NCI-H1417 (cell line): ENCODE measurements around the gene TNFAIP8.
"Not testable (repeated sequence)": the region's sequence is repeated elsewhere in the genome, so short reads cannot be mapped to it uniquely, and the experiment has no call there.

Experiments
- DNase-seq, 3 experiments: peaks; one replicate each; lab custom pipeline; 2025; lab: John Stamatoyannopoulos, UW

Gene TNFAIP8

GRCh38 chr5:119420169-119420568, 64.3 kb downstream of the TNFAIP8 start:
- no peak for DNase-seq

GRCh38 chr5:119426057-119426456, 70.2 kb downstream of the TNFAIP8 start:
- DNase-seq, result no peak

- no peak for DNase-seq
Measured at GRCh38 chr5:119427060-119427459, 71.2 kb downstream of the TNFAIP8 start.

DNA sequence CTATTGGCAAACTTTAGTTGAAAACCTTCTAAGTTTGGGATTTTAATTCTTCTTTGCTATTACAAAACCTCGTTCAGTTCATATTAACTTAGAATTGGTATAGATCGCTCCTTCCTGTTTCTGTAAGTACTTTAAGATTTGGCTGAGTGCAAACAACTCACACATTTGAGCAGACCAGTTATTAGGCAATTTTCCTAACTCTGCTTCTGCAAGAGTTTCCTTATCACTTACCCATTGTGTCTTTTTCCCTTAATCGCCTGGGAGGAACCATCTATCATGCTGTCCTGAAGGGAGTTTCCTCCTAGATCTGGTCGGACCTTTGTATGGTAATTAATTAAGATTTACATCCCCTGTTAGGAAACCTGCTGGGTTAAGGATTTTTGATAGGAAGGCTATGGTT, 71.8 kb downstream of the TNFAIP8 start:
- not testable (repeated sequence) for DNase-seq

- not testable (repeated sequence) for DNase-seq
Measured at GRCh38 chr5:119428166-119428565, 72.3 kb downstream of the TNFAIP8 start.

- not testable (repeated sequence) for DNase-seq
Measured at GRCh38 chr5:119428574-119428973, 72.8 kb downstream of the TNFAIP8 start.

GRCh38 chr5:119432674-119433237, 76.9 kb downstream of the TNFAIP8 start:
- DNase-seq, result not testable (repeated sequence)

DNA sequence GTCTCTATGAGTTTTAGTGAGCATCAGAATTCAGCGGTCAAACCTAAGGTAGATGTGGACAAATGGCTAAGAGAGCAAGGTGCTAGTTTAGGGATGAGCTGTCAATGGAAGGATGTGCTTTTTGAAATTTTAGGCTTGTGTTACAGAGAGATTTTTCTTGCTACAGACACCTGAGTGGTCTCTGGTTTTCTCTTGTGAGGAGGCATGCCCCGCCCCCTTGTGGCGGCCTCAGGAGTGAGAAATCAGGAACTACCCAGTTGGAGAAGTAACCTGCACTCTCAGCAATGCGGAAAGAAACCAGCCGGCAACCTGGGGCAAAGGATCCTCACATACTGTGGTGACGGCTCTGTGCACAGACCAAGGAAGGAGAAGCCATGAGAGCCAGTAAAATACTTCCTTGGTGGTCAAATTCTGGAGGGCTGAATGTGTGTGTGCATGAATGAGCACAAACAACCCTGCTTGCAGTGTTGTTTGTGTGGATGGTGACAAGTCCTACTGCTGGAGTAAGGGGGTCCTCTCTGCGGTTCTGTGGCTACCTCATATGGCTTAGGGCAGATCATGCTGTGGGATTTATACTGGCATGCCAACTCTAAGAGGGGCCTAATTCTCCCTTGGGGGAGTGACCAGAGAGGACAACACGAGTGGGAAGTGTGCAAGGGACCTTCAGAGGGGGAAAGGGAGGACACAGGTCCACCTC, 79.8 kb downstream of the TNFAIP8 start:
- DNase-seq, result peak in 1 of 3 experiments; percentile 13

DNA sequence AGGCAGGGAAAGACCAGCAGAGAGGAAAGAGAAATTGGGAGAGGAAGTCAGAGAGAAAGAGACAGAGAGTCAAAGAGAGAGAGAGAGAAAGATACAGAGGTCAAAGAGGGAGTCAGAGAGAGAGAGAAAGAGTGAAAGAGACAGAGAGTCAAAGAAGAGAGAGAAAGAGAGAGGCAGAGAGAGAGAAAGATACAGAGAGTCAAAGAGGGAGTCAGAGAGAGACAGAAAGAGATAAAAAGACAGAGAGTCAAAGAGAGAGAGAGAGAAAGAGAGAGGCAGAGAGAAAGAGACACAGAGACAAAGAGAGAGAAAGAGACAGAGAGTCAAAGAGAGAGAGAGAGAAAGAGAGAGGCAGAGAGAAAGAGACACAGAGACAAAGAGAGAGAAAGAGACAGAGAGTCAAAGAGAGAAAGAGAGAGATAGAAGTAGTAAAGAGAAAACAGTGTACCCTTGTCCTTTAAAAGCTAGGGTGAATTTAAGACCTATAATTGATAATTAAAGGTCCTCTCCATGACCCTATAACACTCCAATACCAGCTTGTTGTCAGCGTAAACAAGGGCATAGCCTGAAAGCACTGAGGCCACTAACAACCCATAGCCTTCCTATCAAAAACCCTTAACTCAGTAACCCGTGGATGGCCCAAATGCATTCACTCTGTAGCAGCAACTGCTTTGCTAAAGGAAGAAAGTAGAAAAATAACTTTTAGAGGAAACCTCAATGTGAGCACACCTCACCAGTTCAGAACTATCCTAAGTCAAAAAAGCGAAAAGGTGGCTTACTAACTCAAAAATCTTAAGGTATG, 82.2 kb downstream of the TNFAIP8 start:
- not testable (repeated sequence) for DNase-seq

GRCh38 chr5:119438587-119438917, 82.7 kb downstream of the TNFAIP8 start:
- DNase-seq, result not testable (repeated sequence)

- no peak for DNase-seq
Measured at GRCh38 chr5:119439140-119439631, 83.4 kb downstream of the TNFAIP8 start.

- not testable (repeated sequence) for DNase-seq
Measured at GRCh38 chr5:119439632-119440031, 83.8 kb downstream of the TNFAIP8 start.

DNA sequence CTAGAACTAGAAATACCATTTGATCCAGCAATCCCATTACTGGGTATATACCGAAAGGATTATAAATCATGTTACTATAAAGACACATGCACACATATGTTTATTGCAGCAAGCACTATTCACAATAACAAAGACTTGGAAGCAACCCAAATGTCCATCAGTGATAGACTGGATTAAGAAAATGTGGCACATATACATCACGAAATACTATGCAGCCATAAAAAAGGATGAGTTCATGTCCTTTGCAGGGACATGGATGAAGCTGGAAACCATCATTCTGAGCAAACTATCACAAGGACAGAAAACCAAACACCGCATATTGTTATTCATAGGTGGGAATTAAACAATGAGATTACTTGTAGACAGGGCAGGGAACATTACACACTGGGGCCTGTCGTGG, 88.8 kb downstream of the TNFAIP8 start:
- DNase-seq, result not testable (repeated sequence)

- DNase-seq, result no peak
Measured at GRCh38 chr5:119445544-119445943, 89.7 kb downstream of the TNFAIP8 start.
